Measurements from ENCODE around the gene CANT1.
"Not testable (repeated sequence)": the region's sequence is repeated elsewhere in the genome, so short reads cannot be mapped to it uniquely, and the experiment has no call there.

CANT1 gene

DNA sequence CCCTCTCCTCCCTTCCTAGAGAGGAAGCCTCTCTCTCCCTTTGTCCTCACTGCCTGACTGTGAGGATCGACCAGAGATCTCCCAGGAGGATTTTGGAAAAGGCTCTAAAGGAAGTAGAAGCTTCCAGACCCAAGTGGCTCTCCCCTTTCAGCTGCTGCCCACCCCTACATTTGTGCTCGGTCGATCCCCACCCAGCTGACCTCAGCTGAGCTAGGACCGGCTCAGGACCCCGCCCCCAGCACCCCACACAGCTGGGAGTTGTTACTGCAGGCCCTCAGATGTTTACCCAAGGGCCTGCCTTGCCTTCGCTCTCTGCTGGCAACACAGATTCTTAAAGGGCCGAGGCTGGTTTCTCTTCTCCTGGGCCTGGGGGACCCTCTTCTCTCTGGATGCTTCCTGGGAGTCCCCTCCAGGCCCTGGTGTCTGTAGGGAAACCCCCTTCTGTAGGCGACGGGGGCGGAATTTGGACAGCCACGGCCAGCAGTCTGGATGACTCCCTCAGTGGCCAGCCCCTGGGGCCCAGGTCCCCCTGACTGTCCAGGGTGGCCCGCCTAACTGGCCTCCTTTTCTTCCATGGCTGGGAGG is 57.5 kb downstream of the CANT1 start:
- H3K4me3 ChIP-seq (ENCODE audit: low read depth, low read length): no peak overlapping the region
- no peak for DNase-seq (ENCODE audit: low read depth)
- TF ChIP-seq, protein P1, sequence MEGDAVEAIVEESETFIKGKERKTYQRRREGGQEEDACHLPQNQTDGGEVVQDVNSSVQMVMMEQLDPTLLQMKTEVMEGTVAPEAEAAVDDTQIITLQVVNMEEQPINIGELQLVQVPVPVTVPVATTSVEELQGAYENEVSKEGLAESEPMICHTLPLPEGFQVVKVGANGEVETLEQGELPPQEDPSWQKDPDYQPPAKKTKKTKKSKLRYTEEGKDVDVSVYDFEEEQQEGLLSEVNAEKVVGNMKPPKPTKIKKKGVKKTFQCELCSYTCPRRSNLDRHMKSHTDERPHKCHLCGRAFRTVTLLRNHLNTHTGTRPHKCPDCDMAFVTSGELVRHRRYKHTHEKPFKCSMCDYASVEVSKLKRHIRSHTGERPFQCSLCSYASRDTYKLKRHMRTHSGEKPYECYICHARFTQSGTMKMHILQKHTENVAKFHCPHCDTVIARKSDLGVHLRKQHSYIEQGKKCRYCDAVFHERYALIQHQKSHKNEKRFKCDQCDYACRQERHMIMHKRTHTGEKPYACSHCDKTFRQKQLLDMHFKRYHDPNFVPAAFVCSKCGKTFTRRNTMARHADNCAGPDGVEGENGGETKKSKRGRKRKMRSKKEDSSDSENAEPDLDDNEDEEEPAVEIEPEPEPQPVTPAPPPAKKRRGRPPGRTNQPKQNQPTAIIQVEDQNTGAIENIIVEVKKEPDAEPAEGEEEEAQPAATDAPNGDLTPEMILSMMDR (IDR thresholded peaks at IDR 0.05; ENCODE audit: low read depth, low read length, missing control alignments): no peak

DNA sequence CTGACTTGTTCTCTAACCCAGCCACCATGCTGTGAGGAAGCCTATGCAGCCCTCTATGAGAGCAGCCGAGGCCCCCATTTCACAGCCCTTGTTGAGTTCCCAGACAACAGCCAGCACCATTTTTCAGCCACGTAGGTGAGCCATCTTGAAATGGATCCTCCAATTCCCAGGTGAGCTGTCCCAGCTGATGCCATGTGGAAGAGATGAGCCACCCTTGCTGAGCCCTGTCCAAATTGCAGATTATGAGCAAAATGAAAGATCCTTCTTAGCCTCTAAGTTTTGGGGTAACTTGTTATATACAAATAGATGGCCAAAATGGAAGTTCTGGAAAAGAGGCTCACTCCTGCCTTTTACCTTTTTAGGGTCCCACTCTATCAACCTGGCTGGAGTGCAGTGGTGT is 58.7 kb downstream of the CANT1 start:
- TF ChIP-seq, protein P1 (IDR thresholded peaks at IDR 0.05; ENCODE audit: low read depth, low read length, missing control alignments): no peak
- no peak for DNase-seq (ENCODE audit: low read depth)
- no peak overlapping the region for H3K4me3 ChIP-seq (ENCODE audit: low read depth, low read length)

DNA sequence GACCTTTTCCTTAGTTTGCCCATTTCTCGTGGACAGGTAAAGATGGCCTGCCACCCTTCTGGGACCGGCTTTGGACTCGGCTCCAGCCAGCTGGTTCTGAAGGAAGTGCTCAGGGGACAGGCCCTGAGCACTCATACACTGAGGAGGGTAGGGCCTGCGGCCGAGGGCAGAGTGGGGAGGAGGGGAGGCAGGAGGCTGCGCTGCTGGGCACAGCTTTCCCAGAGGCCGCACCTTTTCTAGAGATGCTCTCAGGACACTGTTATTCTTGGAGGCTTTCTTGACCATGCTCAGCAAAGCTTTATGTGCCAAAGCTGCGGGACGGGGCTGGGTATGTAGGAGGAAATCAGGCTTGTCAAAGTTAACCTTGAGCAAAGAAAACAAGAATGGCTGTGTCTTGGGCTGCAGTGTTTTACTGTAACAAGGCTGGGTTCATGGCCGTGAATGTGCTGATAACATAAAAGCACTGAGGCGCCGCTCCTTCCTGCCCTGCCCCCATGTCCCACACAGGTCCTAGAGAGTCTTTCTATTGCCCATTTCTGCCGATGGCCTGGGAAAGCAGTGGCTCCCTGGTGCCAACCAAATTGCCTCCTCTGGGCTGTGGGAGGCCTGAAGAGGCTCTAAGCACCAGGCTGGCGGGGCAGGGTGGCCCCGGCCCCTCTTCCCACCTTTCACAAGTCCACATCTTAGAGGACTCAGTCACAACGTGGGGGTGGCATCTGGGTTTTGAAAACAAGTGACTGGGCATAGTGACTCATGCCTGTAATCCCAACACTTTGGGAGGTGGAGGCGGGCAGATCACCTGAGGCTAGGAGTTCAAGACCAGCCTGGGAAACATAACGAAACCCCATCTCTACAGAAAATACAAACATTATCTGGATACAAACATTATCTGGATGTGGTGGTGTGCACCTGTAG is 62.1 kb downstream of the CANT1 start:
- H3K4me3 ChIP-seq (ENCODE audit: low read depth, low read length): no peak overlapping the region
- TF ChIP-seq, protein P1 (IDR thresholded peaks at IDR 0.05; ENCODE audit: low read depth, low read length, missing control alignments): no peak
- DNase-seq (ENCODE audit: low read depth): no peak

DNA sequence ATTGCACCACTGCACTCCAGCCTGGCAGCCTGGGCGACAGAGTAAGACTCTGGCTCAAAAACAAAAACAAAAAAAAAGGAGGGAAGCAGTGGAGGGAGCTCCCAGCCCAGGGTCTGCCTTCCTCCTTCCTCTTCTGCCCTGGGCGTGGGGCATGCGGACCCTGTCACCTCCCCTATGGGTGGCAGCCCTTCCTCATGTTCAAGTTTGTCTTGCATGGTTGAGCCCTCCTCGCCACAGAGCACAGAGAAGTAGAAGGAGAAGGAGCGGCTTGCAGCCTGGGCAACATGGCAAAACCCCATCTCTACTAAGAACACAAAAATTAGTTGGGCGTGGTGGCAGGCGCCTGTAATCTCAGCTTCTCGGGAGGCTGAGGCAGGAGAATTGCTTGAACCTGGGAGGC is 62.9 kb downstream of the CANT1 start:
- no peak overlapping the region for H3K4me3 ChIP-seq (ENCODE audit: low read depth, low read length)
- TF ChIP-seq, protein P1 (IDR thresholded peaks at IDR 0.05; ENCODE audit: low read depth, low read length, missing control alignments): no peak
- DNase-seq (ENCODE audit: low read depth): no peak

DNA sequence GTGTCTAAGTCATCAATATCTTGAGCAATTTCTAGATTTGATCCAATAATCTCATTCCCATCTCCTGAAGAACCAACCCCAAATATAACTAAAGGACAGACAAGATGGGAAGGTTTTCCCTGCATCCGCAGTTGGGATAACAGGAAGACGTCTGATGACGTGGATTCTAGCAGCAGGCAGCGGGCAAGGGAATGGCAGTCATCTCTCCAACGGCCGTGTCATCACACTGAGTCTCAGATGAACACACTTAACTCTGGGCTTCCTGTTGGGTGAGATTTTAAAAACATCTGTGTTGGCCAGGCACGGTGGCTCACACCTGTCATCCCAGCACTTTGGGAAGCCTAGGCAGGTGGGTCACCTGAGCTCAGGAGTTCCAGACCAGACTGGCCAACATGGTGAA is 63.4 kb downstream of the CANT1 start:
- TF ChIP-seq, protein P1 (IDR thresholded peaks at IDR 0.05; ENCODE audit: low read depth, low read length, missing control alignments): no peak
- no peak for DNase-seq (ENCODE audit: low read depth)
- H3K4me3 ChIP-seq (ENCODE audit: low read depth, low read length): no peak overlapping the region

DNA sequence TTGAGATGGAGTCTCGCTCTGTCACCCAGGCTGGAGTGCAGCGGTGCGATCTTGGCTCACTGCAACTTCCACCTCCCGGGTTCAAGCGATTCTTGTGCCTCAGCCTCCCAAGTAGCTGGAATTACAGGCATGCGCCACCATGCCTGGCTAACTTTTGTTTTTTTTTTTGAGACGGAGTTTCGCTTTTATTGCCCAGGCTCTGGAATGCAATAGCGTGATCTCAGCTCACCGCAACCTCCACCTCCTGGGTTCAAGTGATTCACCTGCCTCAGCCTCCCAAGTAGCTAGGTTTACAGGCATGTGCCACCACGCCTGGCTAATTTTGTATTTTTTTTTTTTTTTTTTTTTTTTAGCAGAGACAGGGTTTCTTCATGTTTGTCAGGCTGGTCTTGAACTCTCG is 64.1 kb downstream of the CANT1 start:
- DNase-seq (ENCODE audit: low read depth): not testable (repeated sequence)

DNA sequence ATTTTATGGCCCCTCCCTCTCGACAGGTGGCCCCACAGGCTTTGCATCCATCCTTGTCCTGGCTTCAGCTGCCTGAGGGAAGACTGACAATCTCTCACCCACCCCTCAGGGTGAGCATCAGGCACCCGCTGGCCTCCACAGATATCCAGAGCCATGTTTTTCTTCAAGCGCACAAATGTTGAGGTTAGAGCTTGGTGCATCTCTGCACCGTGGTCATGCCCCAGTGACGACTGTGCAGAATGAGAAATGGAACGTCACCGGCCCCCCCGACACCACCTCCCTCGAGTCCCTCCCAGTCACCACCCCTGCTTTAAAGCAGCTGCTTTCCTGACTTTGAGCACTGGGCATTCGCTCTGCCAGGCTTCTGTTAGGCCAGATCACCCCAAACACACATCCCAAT is 64.6 kb downstream of the CANT1 start:
- TF ChIP-seq, protein P1 (IDR thresholded peaks at IDR 0.05; ENCODE audit: low read depth, low read length, missing control alignments): no peak
- no peak overlapping the region for H3K4me3 ChIP-seq (ENCODE audit: low read depth, low read length)
- no peak for DNase-seq (ENCODE audit: low read depth)

More for the DNA sequence above, 64.1 kb downstream of the CANT1 start:
- not testable (repeated sequence) for H3K4me3 ChIP-seq (ENCODE audit: low read depth, low read length)
